Activated gamma-delta T cell treated with Interleukin-2 at 50 U/mL for 16 hours (primary cell): ENCODE results near the gene DVL1.

Source experiments
- DNase-seq: peaks from one replicate; pipeline ENCODE4 v3.0.0-alpha.2; 2020

Gene DVL1

GRCh38 chr1:1307923-1308755 is 41.1 kb downstream of the DVL1 start, which contains the start of the genes ACAP3 and PUSL1:
Gene ACAP3 (minus strand): TSS chr1:1307930. CDS start chr1:1307815, 115 bp downstream.
Gene PUSL1 (plus strand): TSS chr1:1308597. CDS start chr1:1308644, 47 bp downstream.
- DNase-seq, result peak; percentile 84

GRCh38 chr1:1307261-1307922 is 41.8 kb downstream of the DVL1 start:
- no peak for DNase-seq

DNA sequence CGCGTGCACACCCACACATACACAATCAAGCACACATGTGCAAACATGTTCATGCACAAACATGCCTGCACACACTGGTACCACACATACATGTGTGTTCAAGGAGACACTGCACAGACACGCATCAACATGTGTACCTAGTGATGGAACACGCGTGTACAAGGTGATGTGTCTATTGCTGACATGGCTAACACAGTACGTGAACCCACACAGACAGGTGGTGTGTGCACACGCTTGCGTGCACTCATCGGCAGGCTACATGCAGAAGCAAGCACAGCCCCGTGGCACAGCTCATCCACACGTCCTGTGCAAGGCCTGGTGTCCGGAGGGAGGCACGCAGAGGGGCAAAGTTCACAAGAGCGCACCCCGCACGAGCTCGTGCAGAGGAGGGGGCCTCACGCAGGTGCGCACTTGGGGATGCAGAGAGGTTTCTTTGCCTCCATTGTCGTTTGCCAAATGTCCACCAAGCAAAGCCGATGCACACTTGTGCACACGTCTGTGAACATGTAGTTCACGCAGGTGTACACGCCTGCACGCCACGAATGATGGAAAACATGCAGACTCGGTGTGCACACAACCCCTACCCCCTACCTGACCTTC is 42.5 kb downstream of the DVL1 start:
- no peak for DNase-seq

DNA sequence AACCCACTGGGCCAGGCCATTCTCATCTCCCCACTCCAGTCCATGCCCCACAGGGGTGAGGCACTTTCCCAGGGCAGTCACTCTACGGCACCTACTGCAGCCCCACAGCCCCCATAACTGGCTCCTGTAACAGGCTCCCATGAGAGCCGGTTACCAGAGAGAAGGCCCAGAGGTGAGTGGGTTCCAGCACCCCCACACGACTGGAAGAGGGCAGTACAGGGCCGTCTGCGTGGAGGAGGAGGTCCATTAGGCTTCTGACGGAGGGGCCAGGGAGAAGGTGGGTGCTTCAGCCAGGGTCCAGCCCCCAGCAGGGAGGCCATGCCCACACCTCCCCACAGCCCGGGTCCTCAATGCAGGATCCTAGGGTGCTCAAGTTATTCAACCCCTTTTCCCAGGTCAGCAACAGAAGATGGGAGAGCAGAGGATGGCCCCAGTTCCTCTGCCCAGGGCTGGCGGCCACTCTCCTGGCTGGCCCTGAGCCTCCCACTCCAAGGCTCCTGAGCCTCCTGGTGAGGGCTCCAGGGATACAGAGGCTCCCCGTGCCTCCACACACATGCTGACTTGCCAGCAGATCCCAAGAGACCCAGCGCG is 43.1 kb downstream of the DVL1 start:
- no peak for DNase-seq

GRCh38 chr1:1305300-1306069 is 43.7 kb downstream of the DVL1 start:
- peak; percentile 83 for DNase-seq

DNA sequence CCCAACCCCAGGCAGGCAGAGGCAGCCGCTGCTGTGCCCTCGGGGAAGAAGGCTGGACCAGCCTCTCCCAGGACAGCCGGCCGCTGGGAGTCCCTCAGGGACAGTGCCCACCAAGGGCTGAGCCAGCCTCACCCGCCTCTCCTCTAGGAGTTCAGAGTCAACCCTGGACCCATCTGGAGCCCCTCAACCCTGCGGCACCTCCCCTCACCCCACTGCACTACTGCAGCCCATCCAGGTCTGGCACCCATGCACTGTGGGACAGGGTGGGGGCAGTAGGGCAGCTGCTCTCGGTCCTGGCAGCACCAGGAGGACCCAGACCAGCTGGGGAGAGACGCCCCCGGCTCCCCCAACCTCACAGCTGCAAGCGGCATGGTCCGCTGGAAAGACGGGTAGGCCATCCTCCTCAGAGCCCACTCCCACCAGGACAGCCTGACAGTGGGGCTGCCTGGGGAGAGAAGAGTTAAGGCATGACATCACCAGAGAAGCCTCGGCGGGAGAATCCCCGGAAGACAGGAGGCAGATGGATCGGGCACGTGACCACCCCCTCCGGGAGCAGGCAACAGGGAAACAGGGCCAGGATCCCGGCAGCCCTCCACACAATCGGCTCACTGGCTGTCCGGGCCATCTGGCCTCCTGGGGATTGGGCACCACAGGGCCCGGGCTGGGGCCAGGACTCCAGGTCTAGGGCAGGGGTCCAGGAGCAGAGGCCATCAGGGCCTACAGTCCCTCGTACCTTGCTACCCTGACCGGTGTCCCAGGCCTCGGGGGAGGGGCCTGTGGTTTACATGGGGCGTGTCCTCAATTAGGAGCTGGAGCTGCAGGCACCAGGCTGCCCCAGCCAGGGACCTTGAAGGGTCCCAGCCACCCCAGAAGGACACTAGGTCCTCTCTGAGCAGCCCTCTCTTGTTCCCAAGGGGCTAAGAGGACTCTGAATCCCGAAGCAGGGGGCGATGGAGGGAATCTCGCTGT is 44.6 kb downstream of the DVL1 start:
- DNase-seq, result no peak

- DNase-seq, result no peak
Measured at GRCh38 chr1:1303736-1304135, 45.5 kb downstream of the DVL1 start.

DNA sequence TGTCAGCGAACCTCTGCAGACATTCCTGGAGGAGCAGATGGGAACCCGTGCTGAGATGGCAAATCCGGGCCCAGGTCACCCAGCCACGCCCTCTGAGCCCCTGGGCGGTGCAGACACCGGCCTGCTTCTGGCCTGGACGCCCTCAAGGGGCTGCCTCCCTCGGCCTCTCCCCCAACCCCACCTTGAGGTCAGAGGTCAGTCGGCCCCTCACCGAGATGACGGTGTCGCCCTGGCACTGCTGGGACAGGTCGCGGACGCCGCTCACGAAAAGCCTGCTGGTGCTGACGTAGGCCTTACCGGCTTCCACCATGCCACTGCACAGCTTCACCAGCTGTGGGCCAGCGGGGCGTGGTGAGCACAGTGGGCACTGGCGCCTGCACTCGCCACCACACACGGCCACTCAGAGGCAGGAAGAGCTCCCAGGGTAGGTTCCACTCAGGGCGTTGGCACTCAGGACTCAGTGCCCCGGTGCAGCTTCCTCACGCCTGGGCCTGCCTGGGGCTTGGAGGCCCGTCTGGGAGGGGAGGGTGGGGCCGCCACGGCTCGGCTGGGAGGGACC is 46.2 kb downstream of the DVL1 start:
- no peak for DNase-seq

GRCh38 chr1:1302006-1302430 is 47.2 kb downstream of the DVL1 start:
- DNase-seq, result no peak

DNA sequence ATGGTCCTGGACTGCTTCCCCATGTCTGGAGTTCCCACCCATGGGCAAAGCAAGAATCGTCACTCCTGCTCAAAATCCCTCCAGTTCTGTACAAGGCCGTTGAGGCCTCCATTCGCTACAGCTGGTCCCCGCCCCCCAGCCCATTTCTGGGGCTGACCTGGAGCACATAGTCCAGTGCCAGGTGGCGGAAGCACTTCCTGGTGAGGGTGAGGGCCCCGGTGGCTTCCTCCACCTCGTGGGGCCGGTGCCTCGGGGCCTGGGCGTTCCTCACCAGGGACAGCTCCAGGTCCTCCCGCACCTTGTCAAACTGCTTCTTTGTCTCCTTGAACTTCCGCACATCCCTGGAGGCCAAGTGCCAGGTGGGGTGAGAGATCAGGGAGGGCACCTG is 48.9 kb downstream of the DVL1 start:
- DNase-seq, result no peak

GRCh38 chr1:1299686-1300351 is 49.4 kb downstream of the DVL1 start:
- DNase-seq, result no peak

GRCh38 chr1:1298861-1299685 is 50.1 kb downstream of the DVL1 start:
- DNase-seq, result no peak

- DNase-seq, result no peak
Measured at GRCh38 chr1:1297802-1298424, 51.3 kb downstream of the DVL1 start.

DNA sequence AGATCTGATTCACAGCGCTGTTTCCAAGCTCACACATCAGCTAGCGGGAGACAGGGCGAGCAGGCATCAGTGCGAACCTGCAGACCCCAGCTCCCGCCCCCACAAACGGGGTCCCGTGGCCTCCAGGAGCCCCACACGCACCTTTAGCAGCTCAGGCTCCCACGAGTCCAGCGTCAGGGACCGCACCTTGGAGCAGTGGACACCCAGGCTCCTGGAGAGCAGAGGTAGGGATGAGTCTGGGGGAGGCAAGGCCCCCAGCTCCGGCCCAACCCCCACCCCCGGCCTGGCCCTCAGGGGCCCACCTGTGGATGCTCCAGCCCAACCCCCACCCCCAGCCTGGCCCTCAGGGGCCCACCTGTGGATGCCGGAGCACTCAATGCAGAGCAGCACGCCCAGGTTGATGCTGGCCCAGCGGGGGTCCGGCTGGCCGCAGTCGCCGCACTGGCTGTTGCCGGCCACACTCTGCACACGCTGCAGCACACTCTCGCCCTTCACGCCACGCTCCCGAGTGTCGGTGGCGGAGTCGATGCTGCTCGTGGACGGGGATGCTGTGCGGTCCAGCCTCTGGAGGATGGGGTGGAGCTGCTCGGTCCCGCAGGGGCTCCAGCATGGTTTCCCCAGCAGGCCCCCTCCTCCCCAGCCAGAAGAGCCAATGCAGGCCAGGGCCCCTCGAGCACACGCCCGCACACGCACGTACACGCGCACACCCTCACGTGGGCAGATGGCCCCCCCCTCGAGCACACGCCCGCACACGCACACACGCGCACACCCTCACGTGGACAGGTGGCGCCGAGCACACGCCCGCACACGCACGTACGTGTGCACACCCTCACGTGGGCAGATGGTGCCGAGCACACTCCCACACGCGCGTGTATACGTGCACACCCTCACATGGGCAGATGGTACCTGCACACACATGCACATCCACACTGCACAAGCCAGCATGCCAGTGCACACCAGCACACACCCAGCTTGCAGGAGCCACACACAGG is 52.9 kb downstream of the DVL1 start:
- DNase-seq, result no peak

DNA sequence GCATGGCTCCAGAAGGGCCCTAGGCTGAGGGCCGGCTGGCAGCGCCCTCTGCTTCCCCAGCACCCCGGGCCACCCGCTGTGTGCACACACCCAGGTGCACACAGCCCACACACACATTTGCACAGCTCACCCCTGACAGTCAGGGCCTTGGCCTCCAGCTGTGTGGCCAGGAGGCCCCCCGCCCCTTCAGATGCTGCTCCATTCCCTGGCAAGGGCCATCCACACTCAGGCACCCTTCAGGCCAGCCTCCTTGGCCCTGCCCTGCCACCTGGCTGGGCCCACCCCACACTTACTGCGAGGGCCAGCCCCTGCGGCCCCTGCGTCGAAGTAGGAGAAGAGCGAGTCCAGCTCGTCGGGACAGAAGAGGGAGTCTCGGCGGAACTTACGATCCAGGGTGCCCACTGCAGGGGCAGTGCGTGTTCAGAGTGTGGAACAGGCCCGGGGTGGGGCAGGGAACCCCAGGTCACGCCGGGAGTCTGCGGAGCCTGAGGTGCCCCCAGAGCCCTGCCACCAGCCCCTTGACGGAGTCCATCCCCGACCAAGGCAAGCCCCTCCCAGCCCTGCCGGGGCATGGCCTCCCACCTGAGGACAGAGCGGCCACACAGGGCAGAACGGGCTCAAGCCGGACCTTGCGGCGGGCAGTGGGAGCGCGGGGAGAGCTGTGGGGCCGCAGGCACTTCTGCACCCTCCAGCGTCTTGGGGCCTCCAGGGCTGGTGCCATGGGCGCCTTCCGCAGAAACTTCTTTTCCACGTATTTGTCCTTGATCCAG is 53.9 kb downstream of the DVL1 start:
- DNase-seq, result no peak

GRCh38 chr1:1294250-1294890 is 54.8 kb downstream of the DVL1 start:
- no peak for DNase-seq
